Measurements from ENCODE around the gene HABP4.
A peak's percentile ranks its signal among the peaks of the same experiment; 100 is the strongest.

Gene HABP4

GRCh38 chr9:96450613-96451528 is 902 bp downstream of the HABP4 start:
- peak; percentile 52 for DNase-seq
- TF ChIP-seq CTCF (IDR thresholded peaks at IDR 0.05): no peak
- Mint-ChIP-seq H3K4me3 (peak overlapping the region; percentile 88), H3K4me1 (peaks cover 30% of the 10 kb centered on the region), H3K36me3 (ENCODE audit: low read depth) (no peaks in the 10 kb centered on the region), H3K27me3 (ENCODE audit: low read depth, poor library complexity) (peaks cover 25% of the 10 kb centered on the region), H3K9me3 (no peaks in the 10 kb centered on the region), H3K27ac (no peak overlapping the region)

GRCh38 chr9:96453625-96454024 is 3.7 kb downstream of the HABP4 start:
- DNase-seq: no peak
- Mint-ChIP-seq H3K27me3 (ENCODE audit: low read depth, poor library complexity) (peaks cover 8% of the 10 kb centered on the region), H3K9me3 (no peaks in the 10 kb centered on the region), H3K4me1 (peaks cover 28% of the 10 kb centered on the region), H3K36me3 (ENCODE audit: low read depth) (peaks cover 5% of the 10 kb centered on the region), H3K4me3 (no peak overlapping the region), H3K27ac (no peak overlapping the region)
- TF ChIP-seq CTCF (IDR thresholded peaks at IDR 0.05): peak; percentile 36

GRCh38 chr9:96457266-96457665 is 7.3 kb downstream of the HABP4 start:
- no peaks in the 10 kb centered on the region for H3K27me3 Mint-ChIP-seq (ENCODE audit: low read depth, poor library complexity)
- H3K27ac Mint-ChIP-seq: no peak overlapping the region
- no peak for TF ChIP-seq CTCF (IDR thresholded peaks at IDR 0.05)
- DNase-seq: no peak
- no peaks in the 10 kb centered on the region for H3K9me3 Mint-ChIP-seq
- H3K36me3 Mint-ChIP-seq (ENCODE audit: low read depth): peaks cover 19% of the 10 kb centered on the region
- no peak overlapping the region for H3K4me3 Mint-ChIP-seq
- peaks cover 29% of the 10 kb centered on the region for H3K4me1 Mint-ChIP-seq

DNA sequence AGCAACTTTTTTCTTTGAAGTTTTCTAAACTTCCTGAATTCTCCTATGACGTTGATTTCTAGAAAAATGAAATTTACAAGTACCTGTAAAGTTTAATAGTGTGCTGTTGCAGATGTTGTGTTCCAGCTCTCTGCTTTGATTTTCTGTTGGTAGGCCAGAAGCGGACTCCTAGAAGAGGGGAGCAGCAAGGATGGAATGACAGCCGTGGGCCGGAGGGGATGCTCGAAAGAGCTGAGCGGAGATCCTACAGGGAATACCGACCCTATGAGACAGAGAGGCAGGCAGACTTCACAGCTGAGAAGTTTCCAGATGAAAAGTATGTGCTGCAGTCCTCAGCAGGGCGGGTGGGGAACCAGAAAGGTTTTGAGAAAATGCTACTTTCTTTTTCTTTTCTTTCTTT is 8.3 kb downstream of the HABP4 start:
- H3K27me3 Mint-ChIP-seq (ENCODE audit: low read depth, poor library complexity): no peaks in the 10 kb centered on the region
- DNase-seq: no peak
- H3K27ac Mint-ChIP-seq: peak overlapping the region; percentile 81
- H3K9me3 Mint-ChIP-seq: no peaks in the 10 kb centered on the region
- H3K4me1 Mint-ChIP-seq: peaks cover 31% of the 10 kb centered on the region
- TF ChIP-seq CTCF (IDR thresholded peaks at IDR 0.05): no peak
- H3K36me3 Mint-ChIP-seq (ENCODE audit: low read depth): peaks cover 19% of the 10 kb centered on the region
- H3K4me3 Mint-ChIP-seq: no peak overlapping the region

DNA sequence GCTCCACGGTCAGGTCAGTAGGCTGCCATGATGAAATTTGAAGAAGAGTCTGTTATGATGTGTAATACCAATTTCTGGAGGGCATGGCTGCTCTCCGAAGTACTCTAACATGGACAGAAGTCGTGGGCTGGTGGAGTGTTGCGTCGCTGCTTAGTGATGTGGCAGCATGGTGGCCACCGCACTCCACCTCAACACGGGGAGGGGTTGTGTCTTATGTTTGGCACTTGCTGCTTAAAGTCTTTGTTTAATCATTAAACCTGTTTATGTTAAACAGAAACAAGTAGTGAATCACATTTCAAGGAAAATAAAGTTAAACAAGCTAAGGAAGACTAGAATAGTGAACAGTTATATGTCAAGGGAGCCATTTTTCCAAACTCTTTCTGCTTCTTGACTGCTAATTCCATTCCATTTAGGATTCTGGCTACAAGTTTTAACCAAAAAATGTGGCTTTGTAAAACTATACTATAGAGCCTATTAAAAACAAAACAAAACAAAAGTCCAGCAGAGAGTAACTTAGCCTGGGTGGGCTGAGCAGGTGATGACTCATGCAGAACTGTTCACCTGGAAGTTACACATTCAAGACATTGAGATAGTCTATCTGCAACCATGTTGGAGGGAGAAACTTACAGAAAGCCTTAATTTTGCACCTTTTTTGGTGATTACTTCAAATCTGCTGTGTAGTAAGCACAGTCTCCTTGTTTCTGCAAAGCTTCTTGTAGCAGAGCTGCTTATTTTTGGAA is 9.5 kb downstream of the HABP4 start:
- Mint-ChIP-seq H3K36me3 (ENCODE audit: low read depth) (peaks cover 19% of the 10 kb centered on the region), H3K4me3 (no peak overlapping the region), H3K27me3 (ENCODE audit: low read depth, poor library complexity) (no peaks in the 10 kb centered on the region), H3K27ac (no peak overlapping the region), H3K4me1 (peaks cover 37% of the 10 kb centered on the region), H3K9me3 (no peaks in the 10 kb centered on the region)
- DNase-seq: no peak
- no peak for TF ChIP-seq CTCF (IDR thresholded peaks at IDR 0.05)

Measured in nephron progenitor cell (in vitro differentiated cells).